ENCODE results near the gene XPR1. TPM values are rescaled to one million over a fixed set of nuclear protein-coding genes. Genes with fewer than 3 reads are reported as not detected.

Gene XPR1
- total RNA-seq, 4 donors from 2014 or later: 17.2 to 28.3 (median 26.6) TPM

GRCh38 chr1:180620581-180620980 is 11.2 kb upstream of the XPR1 start:
- 76 to 89% methylated on average over 4 of the region's 4 CpGs for WGBS, 2 donors (ENCODE audit: low coverage in 1 of 2)
- TF ChIP-seq, protein P1, sequence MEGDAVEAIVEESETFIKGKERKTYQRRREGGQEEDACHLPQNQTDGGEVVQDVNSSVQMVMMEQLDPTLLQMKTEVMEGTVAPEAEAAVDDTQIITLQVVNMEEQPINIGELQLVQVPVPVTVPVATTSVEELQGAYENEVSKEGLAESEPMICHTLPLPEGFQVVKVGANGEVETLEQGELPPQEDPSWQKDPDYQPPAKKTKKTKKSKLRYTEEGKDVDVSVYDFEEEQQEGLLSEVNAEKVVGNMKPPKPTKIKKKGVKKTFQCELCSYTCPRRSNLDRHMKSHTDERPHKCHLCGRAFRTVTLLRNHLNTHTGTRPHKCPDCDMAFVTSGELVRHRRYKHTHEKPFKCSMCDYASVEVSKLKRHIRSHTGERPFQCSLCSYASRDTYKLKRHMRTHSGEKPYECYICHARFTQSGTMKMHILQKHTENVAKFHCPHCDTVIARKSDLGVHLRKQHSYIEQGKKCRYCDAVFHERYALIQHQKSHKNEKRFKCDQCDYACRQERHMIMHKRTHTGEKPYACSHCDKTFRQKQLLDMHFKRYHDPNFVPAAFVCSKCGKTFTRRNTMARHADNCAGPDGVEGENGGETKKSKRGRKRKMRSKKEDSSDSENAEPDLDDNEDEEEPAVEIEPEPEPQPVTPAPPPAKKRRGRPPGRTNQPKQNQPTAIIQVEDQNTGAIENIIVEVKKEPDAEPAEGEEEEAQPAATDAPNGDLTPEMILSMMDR (IDR thresholded peaks at IDR 0.05): no peak
- TF ChIP-seq POLR2AphosphoS5 (IDR thresholded peaks at IDR 0.05) (no peak), POLR2A (IDR thresholded peaks at IDR 0.05) (no peak), EP300 (IDR thresholded peaks at IDR 0.05) (no peak)
- peaks cover 0 to 12% (median 2%) of the 10 kb centered on the region in 3 donors for H3K4me1 ChIP-seq
- no peak overlapping the region for H3K27ac ChIP-seq
- ATAC-seq: no peak
- no peaks in the 10 kb centered on the region for H3K9me3 ChIP-seq
- H3K36me3 ChIP-seq: no peaks in the 10 kb centered on the region
- no peak overlapping the region for H3K4me3 ChIP-seq
- no peaks in the 10 kb centered on the region for H3K27me3 ChIP-seq

- Histone ChIP-seq H3K36me3 (no peaks in the 10 kb centered on the region), H3K4me3 (no peak overlapping the region), H3K4me1 (no peaks in the 10 kb centered on the region), H3K27ac (no peak overlapping the region), H3K27me3 (no peaks in the 10 kb centered on the region), H3K9me3 (no peaks in the 10 kb centered on the region)
- TF ChIP-seq POLR2AphosphoS5 (IDR thresholded peaks at IDR 0.05) (no peak), POLR2A (IDR thresholded peaks at IDR 0.05) (no peak), EP300 (IDR thresholded peaks at IDR 0.05) (no peak)
- TF ChIP-seq, protein P1 (IDR thresholded peaks at IDR 0.05): no peak
- WGBS, 2 donors (ENCODE audit: low coverage in 1 of 2): 82 to 86% methylated on average over 2 to 7 of the region's 10 CpGs
- no peak for ATAC-seq
Measured at GRCh38 chr1:180622658-180623508, 8.9 kb upstream of the XPR1 start.

- no peaks in the 10 kb centered on the region for H3K27me3 ChIP-seq
- no peaks in the 10 kb centered on the region for H3K4me1 ChIP-seq
- WGBS, 2 donors (ENCODE audit: low coverage in 1 of 2): 22 to 65% methylated on average over 2 to 3 of the region's 3 CpGs
- no peaks in the 10 kb centered on the region for H3K9me3 ChIP-seq
- H3K4me3 ChIP-seq: no peak overlapping the region
- no peak overlapping the region for H3K27ac ChIP-seq
- no peaks in the 10 kb centered on the region for H3K36me3 ChIP-seq
- no peak for ATAC-seq
- no peak for TF ChIP-seq EP300 (IDR thresholded peaks at IDR 0.05)
- TF ChIP-seq POLR2AphosphoS5 (IDR thresholded peaks at IDR 0.05): peak; percentile 41
- TF ChIP-seq POLR2A (IDR thresholded peaks at IDR 0.05): no peak
- TF ChIP-seq, protein P1 (IDR thresholded peaks at IDR 0.05): peak; percentile 7 to 50 (median 34)
Measured at GRCh38 chr1:180623579-180624347, 8.1 kb upstream of the XPR1 start.

DNA sequence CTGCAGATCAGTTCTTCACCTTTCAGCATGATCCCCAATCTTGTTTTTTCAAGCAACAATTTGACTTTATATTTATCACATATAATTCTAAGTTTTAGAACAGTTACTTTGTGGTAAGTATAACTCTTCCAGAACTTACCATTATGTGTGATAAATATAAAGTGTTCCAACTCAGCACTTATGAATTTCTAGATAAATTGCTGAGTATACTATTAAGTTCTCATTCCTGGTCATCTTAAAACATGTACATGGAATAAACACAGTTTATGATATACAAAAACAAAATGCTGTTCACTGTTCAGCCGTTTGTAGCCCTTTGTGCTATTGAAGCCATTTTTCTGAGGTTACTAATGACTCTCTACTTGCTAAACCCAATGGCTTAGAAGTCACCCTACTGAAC is 5.1 kb upstream of the XPR1 start:
- no peaks in the 10 kb centered on the region for H3K27me3 ChIP-seq
- H3K9me3 ChIP-seq: no peaks in the 10 kb centered on the region
- 25 to 53% methylated on average over 1 of the region's 1 CpG for WGBS, 2 donors (ENCODE audit: low coverage in 1 of 2)
- H3K4me3 ChIP-seq: no peak overlapping the region
- H3K4me1 ChIP-seq: peaks cover 0 to 16% (median 4%) of the 10 kb centered on the region in 3 donors
- no peak overlapping the region for H3K27ac ChIP-seq
- TF ChIP-seq POLR2AphosphoS5 (IDR thresholded peaks at IDR 0.05) (no peak), POLR2A (IDR thresholded peaks at IDR 0.05) (no peak), EP300 (IDR thresholded peaks at IDR 0.05) (no peak)
- TF ChIP-seq, protein P1 (IDR thresholded peaks at IDR 0.05): no peak
- H3K36me3 ChIP-seq: no peaks in the 10 kb centered on the region
- ATAC-seq: no peak

Data from gastroesophageal sphincter (tissue), 4 donors.